Measurements from ENCODE around the gene CD101.
"Not testable (repeated sequence)": the region's sequence is repeated elsewhere in the genome, so short reads cannot be mapped to it uniquely, and the experiment has no call there.

CD101 gene

GRCh38 chr1:117001254-117001927, at the start of gene CD101:
Gene CD101, plus strand, starts transcription at chr1:117001760. Its CDS starts 58 bp downstream, at chr1:117001818.
- no peak for DNase-seq

GRCh38 chr1:116952738-116953275, 48.8 kb upstream of the CD101 start:
- DNase-seq, result no peak

- DNase-seq, result no peak
Observed at GRCh38 chr1:116954440-116954839, 47.1 kb upstream of the CD101 start.

- DNase-seq, result no peak
Observed at GRCh38 chr1:116956378-116956777, 45.2 kb upstream of the CD101 start.

GRCh38 chr1:116957646-116958045, 43.9 kb upstream of the CD101 start:
- no peak for DNase-seq

GRCh38 chr1:116958110-116958509, 43.5 kb upstream of the CD101 start:
- DNase-seq, result no peak

GRCh38 chr1:116958977-116959376, 42.6 kb upstream of the CD101 start:
- no peak for DNase-seq

- DNase-seq, result no peak
Observed at GRCh38 chr1:116961606-116962005, 40.0 kb upstream of the CD101 start.

GRCh38 chr1:116962987-116963639, 38.4 kb upstream of the CD101 start:
- DNase-seq, result peak in 1 of 56 donors; percentile 11

- no peak for DNase-seq
Observed at GRCh38 chr1:116966791-116967190, 34.8 kb upstream of the CD101 start.

- DNase-seq, result no peak
Observed at GRCh38 chr1:116968724-116969123, 32.8 kb upstream of the CD101 start.

GRCh38 chr1:116971258-116971860, 30.2 kb upstream of the CD101 start:
- DNase-seq, result peak in 1 of 56 donors; percentile 6

GRCh38 chr1:116971965-116972673, 29.4 kb upstream of the CD101 start:
- DNase-seq, result peak in 2 of 56 donors; percentile 17 to 23

- no peak for DNase-seq
Observed at GRCh38 chr1:116972674-116973030, 28.9 kb upstream of the CD101 start.

- not testable (repeated sequence) for DNase-seq
Observed at GRCh38 chr1:116980309-116980708, 21.3 kb upstream of the CD101 start.

- DNase-seq, result no peak
Observed at GRCh38 chr1:116981521-116982037, 20.0 kb upstream of the CD101 start.

- no peak for DNase-seq
Observed at GRCh38 chr1:116982319-116983004, 19.1 kb upstream of the CD101 start.

- DNase-seq, result no peak
Observed at GRCh38 chr1:116983112-116983511, 18.4 kb upstream of the CD101 start.

GRCh38 chr1:116983678-116984077, 17.9 kb upstream of the CD101 start:
- DNase-seq, result no peak

GRCh38 chr1:116984406-116985160, 17.0 kb upstream of the CD101 start:
- no peak for DNase-seq
